GM06990 (cell line): ENCODE results near the gene PCGF3.

ENCODE experiments used
- DNase-seq: peaks from one replicate; pipeline ENCODE4 v3.0.0-alpha.2; 2011; ENCODE audit not compliant: insufficient read length; ENCODE audit errors: extremely low read depth
- H3K27me3 ChIP-seq: replicated peaks from 2 replicates; pipeline ENCODE4 v1.6.0; 2011; ENCODE audit warnings: low read length; ENCODE audit not compliant: control insufficient read depth, insufficient read depth
- H3K36me3 ChIP-seq: 2 replicates; pipeline ENCODE4 v1.5.1; 2011; ENCODE audit warnings: low read length; ENCODE audit not compliant: control insufficient read depth, insufficient read depth
- H3K4me3 ChIP-seq: replicated peaks from 2 replicates; pipeline ENCODE4 v1.5.1; 2011; ENCODE audit warnings: low read depth, mild to moderate bottlenecking, control low read depth, low read length
- CTCF ChIP-seq: IDR thresholded peaks from 2 replicates; pipeline ENCODE4 v1.5.1; 2011; ENCODE audit warnings: low read length, control low read depth, mild to moderate bottlenecking, inconsistent platforms; ENCODE audit not compliant: insufficient read depth, poor library complexity, severe bottlenecking

The PCGF3 gene

GRCh38 chr4:818106-818921, 112.7 kb downstream of the PCGF3 start:
- TF ChIP-seq CTCF = no peak
- H3K36me3 ChIP-seq = no peaks in the 10 kb centered on the region; the same call in 1 of the 2 replicates
- no peak for DNase-seq
- peaks cover under 1% of the 10 kb centered on the region for H3K27me3 ChIP-seq
- no peak overlapping the region for H3K4me3 ChIP-seq

GRCh38 chr4:819401-820229, 114.0 kb downstream of the PCGF3 start:
- DNase-seq = no peak
- H3K36me3 ChIP-seq = no peaks in the 10 kb centered on the region; the same call in 1 of the 2 replicates
- H3K27me3 ChIP-seq = no peaks in the 10 kb centered on the region; the same call in 1 of the 2 replicates
- no peak overlapping the region for H3K4me3 ChIP-seq
- no peak for TF ChIP-seq CTCF
